Loucy (cell line): ENCODE results near the gene PACSIN2.

Experiments used
- H2AFZ ChIP-seq: fragments of 200-600 bp; sonication (generic); 2 replicates; pipeline ENCODE4 v1.6.0; 2016; ENCODE audit warnings: antibody characterized with exemption, mild to moderate bottlenecking, low read length, moderate library complexity
- H3F3A ChIP-seq: fragments of 200-600 bp; 2 replicates; pipeline ENCODE4 v1.6.0; 2016; ENCODE audit warnings: antibody characterized with exemption, low read depth, mild to moderate bottlenecking
- H3K27me3 ChIP-seq: fragments of 200-600 bp; sonication (generic); 2 replicates; pipeline ENCODE4 v1.6.1; 2014; ENCODE audit warnings: low read length, mild to moderate bottlenecking; ENCODE audit not compliant: insufficient read depth, poor library complexity, severe bottlenecking
- H3K36me3 ChIP-seq: fragments of 200-600 bp; sonication (generic); 2 replicates; pipeline ENCODE4 v1.6.1; 2016; ENCODE audit warnings: low read length; ENCODE audit not compliant: insufficient read depth
- H3K4me1 ChIP-seq: fragments of 200-600 bp; sonication (generic); 2 replicates; pipeline ENCODE4 v1.5.1; 2014; ENCODE audit warnings: low read length, mild to moderate bottlenecking; ENCODE audit not compliant: insufficient read depth, poor library complexity, severe bottlenecking
- H3K4me2 ChIP-seq: fragments of 200-600 bp; sonication (generic); 2 replicates; pipeline ENCODE4 v1.6.0; 2014; ENCODE audit warnings: antibody characterized with exemption, low read length, low read depth, mild to moderate bottlenecking; ENCODE audit not compliant: poor library complexity, severe bottlenecking
- H3K4me3 ChIP-seq: fragments of 200-600 bp; sonication (generic); 2 replicates; pipeline ENCODE4 v1.5.1; 2014; ENCODE audit warnings: low read length, mild to moderate bottlenecking, mixed read lengths; ENCODE audit not compliant: poor library complexity, severe bottlenecking
- H3K79me2 ChIP-seq: fragments of 200-600 bp; sonication (generic); 2 replicates; pipeline ENCODE4 v1.6.1; 2014; ENCODE audit warnings: low read length; ENCODE audit not compliant: insufficient read depth
- H3K9ac ChIP-seq: fragments of 200-600 bp; sonication (generic); 2 replicates; pipeline ENCODE4 v1.6.0; 2014; ENCODE audit warnings: mild to moderate bottlenecking, low read depth, low read length, moderate library complexity; ENCODE audit not compliant: poor library complexity, severe bottlenecking
- H3K9me2 ChIP-seq: fragments of 200-600 bp; sonication (generic); replicated peaks from 2 replicates; pipeline ENCODE4 v1.6.1; 2016; ENCODE audit warnings: low read depth, low read length, mixed read lengths
- H3K9me3 ChIP-seq: fragments of 200-600 bp; sonication (generic); 2 replicates; pipeline ENCODE4 v1.6.1; 2014; ENCODE audit warnings: mild to moderate bottlenecking, antibody characterized with exemption, low read length, low read depth; ENCODE audit not compliant: insufficient read depth
- H4K20me1 ChIP-seq: fragments of 200-600 bp; sonication (generic); 2 replicates; pipeline ENCODE4 v1.6.0; 2014; ENCODE audit warnings: antibody characterized with exemption, low read length, mild to moderate bottlenecking; ENCODE audit not compliant: insufficient read depth, poor library complexity, severe bottlenecking
- EZH2phosphoT487 ChIP-seq: fragments of 200-600 bp; IDR thresholded peaks from 2 replicates; pipeline ENCODE4 v1.6.1; 2018; ENCODE audit warnings: antibody characterized with exemption, mild to moderate bottlenecking, moderate library complexity, borderline replicate concordance
- TF ChIP-seq, protein P1 (sequence below): fragments of 200-600 bp; sonication (generic); conservative IDR thresholded peaks from 2 replicates; pipeline ENCODE4 v1.5.1; 2014; ENCODE audit warnings: mild to moderate bottlenecking, antibody characterized with exemption, low read length

PACSIN2 gene

DNA sequence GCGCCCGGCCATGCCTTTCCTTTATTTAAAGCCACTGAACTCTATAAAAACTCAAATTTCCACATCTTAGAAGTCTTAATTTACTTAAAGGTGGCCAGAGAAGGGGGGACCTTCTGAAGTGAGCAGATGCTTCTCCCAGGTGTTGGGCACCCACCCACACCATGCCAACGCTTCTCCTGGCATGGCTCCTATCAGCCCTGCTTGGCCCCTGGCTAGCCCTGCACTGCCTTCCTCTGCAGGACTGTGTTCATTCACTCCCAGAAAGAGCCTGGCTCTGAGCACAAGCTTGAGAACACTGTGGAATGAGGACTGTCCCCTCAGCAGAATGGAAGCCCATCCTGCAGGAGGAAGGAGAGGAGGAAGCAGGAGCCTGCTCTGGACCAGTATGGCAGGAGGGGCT lies 123.3 kb downstream of the PACSIN2 start:
- no peak for TF ChIP-seq EZH2phosphoT487
- Histone ChIP-seq H3K36me3 (peaks cover 63% of the 10 kb centered on the region; the same call in 1 of the 2 replicates), H3F3A (peaks cover 3% of the 10 kb centered on the region; the same call in 1 of the 2 replicates), H4K20me1 (peaks cover 10% of the 10 kb centered on the region), H3K9me3 (no peaks in the 10 kb centered on the region), H2AFZ (no peak overlapping the region), H3K4me2 (no peak overlapping the region), H3K4me3 (no peak overlapping the region), H3K4me1 (peaks cover 10% of the 10 kb centered on the region), H3K27me3 (no peaks in the 10 kb centered on the region), H3K9ac (no peak overlapping the region), H3K79me2 (peaks cover 8% of the 10 kb centered on the region; the same call in 1 of the 2 replicates), H3K9me2 (no peaks in the 10 kb centered on the region)

DNA sequence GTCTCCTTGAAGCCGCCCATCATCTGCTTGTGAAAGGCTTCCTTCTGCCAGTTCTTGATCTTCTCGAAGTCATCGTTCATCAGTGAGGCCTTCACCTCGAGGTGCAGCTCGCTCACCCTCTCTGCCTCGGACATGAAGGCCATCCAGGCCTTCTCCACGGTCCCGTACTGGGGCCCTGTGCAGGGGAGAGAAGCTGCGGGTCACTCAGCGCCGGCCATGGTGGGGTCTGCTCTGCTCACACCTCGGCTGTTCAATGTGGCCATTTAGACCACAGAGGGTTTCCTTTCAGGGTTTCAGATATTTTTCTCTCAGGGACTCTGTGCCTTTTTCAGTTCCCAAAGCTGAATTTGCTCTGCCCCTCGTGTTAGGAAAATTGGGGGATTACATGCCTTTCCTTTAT lies 123.9 kb downstream of the PACSIN2 start:
- peaks cover 70% of the 10 kb centered on the region; the same call in 1 of the 2 replicates for H3K36me3 ChIP-seq

DNA sequence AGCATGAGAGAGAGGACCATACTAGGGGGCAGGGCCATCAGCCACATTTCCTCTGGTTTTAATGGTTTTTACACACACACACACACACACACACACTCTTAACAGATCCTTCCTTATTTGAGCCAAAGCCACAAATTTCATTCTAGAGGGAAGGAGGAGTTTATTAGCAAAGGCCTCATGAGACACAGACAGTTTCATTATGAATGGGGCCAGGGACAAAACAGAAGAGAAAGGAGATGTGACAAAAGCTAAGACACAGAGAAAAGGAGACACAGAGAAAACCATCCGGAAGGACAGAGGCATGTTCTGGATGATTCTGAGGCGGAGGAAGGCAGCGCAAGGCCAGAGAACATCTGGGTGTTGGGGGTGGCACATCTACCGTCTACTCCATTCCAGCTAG lies 125.6 kb downstream of the PACSIN2 start:
- Histone ChIP-seq H3K9me3 (no peaks in the 10 kb centered on the region), H3K9me2 (no peaks in the 10 kb centered on the region), H3K79me2 (0 out of 2 replicates have a peak, but pooled peaks cover 3% of the 10 kb centered on the region), H3K9ac (no peak overlapping the region), H4K20me1 (peaks cover 6% of the 10 kb centered on the region), H3K36me3 (peaks cover 87% of the 10 kb centered on the region; the same call in 1 of the 2 replicates), H2AFZ (no peak overlapping the region), H3K4me2 (no peak overlapping the region), H3K4me1 (no peaks in the 10 kb centered on the region), H3F3A (no peaks in the 10 kb centered on the region), H3K4me3 (no peak overlapping the region), H3K27me3 (no peaks in the 10 kb centered on the region)
- TF ChIP-seq EZH2phosphoT487 = no peak
- TF ChIP-seq, protein P1, sequence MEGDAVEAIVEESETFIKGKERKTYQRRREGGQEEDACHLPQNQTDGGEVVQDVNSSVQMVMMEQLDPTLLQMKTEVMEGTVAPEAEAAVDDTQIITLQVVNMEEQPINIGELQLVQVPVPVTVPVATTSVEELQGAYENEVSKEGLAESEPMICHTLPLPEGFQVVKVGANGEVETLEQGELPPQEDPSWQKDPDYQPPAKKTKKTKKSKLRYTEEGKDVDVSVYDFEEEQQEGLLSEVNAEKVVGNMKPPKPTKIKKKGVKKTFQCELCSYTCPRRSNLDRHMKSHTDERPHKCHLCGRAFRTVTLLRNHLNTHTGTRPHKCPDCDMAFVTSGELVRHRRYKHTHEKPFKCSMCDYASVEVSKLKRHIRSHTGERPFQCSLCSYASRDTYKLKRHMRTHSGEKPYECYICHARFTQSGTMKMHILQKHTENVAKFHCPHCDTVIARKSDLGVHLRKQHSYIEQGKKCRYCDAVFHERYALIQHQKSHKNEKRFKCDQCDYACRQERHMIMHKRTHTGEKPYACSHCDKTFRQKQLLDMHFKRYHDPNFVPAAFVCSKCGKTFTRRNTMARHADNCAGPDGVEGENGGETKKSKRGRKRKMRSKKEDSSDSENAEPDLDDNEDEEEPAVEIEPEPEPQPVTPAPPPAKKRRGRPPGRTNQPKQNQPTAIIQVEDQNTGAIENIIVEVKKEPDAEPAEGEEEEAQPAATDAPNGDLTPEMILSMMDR = no peak

More for the DNA sequence above, 123.9 kb downstream of the PACSIN2 start:
- H2AFZ ChIP-seq = no peak overlapping the region
- peaks cover 10% of the 10 kb centered on the region for H3K4me1 ChIP-seq
- peaks cover 10% of the 10 kb centered on the region for H4K20me1 ChIP-seq
- H3F3A ChIP-seq = peaks cover 3% of the 10 kb centered on the region; the same call in 1 of the 2 replicates
- no peak overlapping the region for H3K9ac ChIP-seq
- no peak overlapping the region for H3K4me3 ChIP-seq
- no peak overlapping the region for H3K4me2 ChIP-seq
- H3K9me3 ChIP-seq = no peaks in the 10 kb centered on the region
- H3K79me2 ChIP-seq = peaks cover 8% of the 10 kb centered on the region; the same call in 1 of the 2 replicates
- no peak for TF ChIP-seq EZH2phosphoT487
- TF ChIP-seq, protein P1 = no peak
- H3K27me3 ChIP-seq = no peaks in the 10 kb centered on the region
- no peaks in the 10 kb centered on the region for H3K9me2 ChIP-seq
